HCT116 (cell line): ENCODE results near the gene CNPY1. TPM values are rescaled to one million over a fixed set of nuclear protein-coding genes. Genes with fewer than 3 reads are reported as not detected.

ENCODE experiments used
- ATAC-seq: fragments of 200-7000 bp; cut with Tn5 transposase; 2 replicates; pipeline ENCODE4 v1.9.1; 2020; ENCODE audit warnings: mild to moderate bottlenecking, moderate library complexity
- BruUV-seq: library from RNA; stranded (reverse); fragments of 400-500 nt; replicated peaks from 2 replicates; lab custom pipeline; 2021; lab: Mats Ljungman, UMichigan
- CTCF ChIA-PET: fragments of 300-600 bp; sonication (Branson Sonifier 250); formaldehyde crosslinking; loops from one replicate; lab custom pipeline; 2021; ENCODE audit warnings: antibody characterized with exemption; lab: Charles Lee
- POLR2A ChIA-PET: fragments of 300-600, 350-600 bp; sonication (Branson Sonifier 250); formaldehyde crosslinking; loops from one replicate; lab custom pipeline; 2021; ENCODE audit warnings: antibody characterized with exemption; lab: Charles Lee
- RAD21 ChIA-PET, 2 experiments: fragments of 300-600 bp; sonication (Branson Sonifier 250); formaldehyde crosslinking; loops; one replicate each; lab custom pipeline; 2023; ENCODE audit warnings: low total read pairs in 2 of 2; ENCODE audit not compliant: uncharacterized antibody in 2 of 2, unreplicated experiment in 2 of 2, low non-redundant PET in 1 of 2; lab: Charles Lee
- DNase-seq: peaks from one replicate; pipeline ENCODE4 v3.0.0-alpha.2; 2010; ENCODE audit warnings: low read depth, low spot score
- H2AFZ ChIP-seq: fragments of 200-600 bp; shearing (Covaris generic), sonication (generic); 2 replicates; pipeline ENCODE4 v1.6.1; 2017; ENCODE audit warnings: low read depth, mixed run types, mixed read lengths, antibody characterized with exemption, low read length; ENCODE audit not compliant: poor library complexity, severe bottlenecking
- H3K27ac ChIP-seq: 2 replicates; pipeline ENCODE4 v1.5.1; 2012; ENCODE audit warnings: low read depth, low read length
- H3K27me3 ChIP-seq: fragments of 200-600 bp; sonication (generic); 2 replicates; pipeline ENCODE4 v1.6.1; 2016; ENCODE audit warnings: mixed run types, low read length, mixed read lengths; ENCODE audit not compliant: insufficient read depth
- H3K36me3 ChIP-seq, 2 experiments: fragments of 200-500 bp in 1 of 2; fragments of 200-600 bp in 1 of 2; sonication (Bioruptor generic) in 1 of 2; sonication (generic) in 1 of 2; 2 replicates each; pipeline versions ENCODE4 v1.5.1 to v1.6.1; 2014 to 2016; ENCODE audit warnings: low read length in 2 of 2, inconsistent platforms in 1 of 2, mixed read lengths in 1 of 2, mixed run types in 1 of 2; ENCODE audit not compliant: insufficient read depth in 2 of 2, control insufficient read depth in 1 of 2
- H3K4me1 ChIP-seq, 2 experiments: fragments of 200-600 bp in 1 of 2; sonication (generic) in 1 of 2; 2 replicates each; pipeline versions ENCODE4 v1.5.1 to v1.6.1; 2012 to 2017; ENCODE audit warnings: low read length in 2 of 2, inconsistent platforms in 1 of 2, mild to moderate bottlenecking in 1 of 2, mixed read lengths in 1 of 2, mixed run types in 1 of 2, moderate library complexity in 1 of 2; ENCODE audit not compliant: insufficient read depth in 2 of 2, control insufficient read depth in 1 of 2
- H3K4me2 ChIP-seq: fragments of 200-600 bp; sonication (generic); 2 replicates; pipeline ENCODE4 v1.6.1; 2017; ENCODE audit warnings: mixed run types, low read length, mixed read lengths
- H3K4me3 ChIP-seq, 2 experiments: fragments of 200-600 bp in 1 of 2; sonication (generic) in 1 of 2; replicated peaks in 1 of 2; 2 replicates each; pipeline ENCODE4 v1.5.1; 2011 to 2016; ENCODE audit warnings: low read length in 2 of 2, control low read depth in 1 of 2, low read depth in 1 of 2, mild to moderate bottlenecking in 1 of 2, mixed read lengths in 1 of 2, mixed run types in 1 of 2
- H3K79me2 ChIP-seq: fragments of 200-600 bp; sonication (generic); 2 replicates; pipeline ENCODE4 v1.6.1; 2017; ENCODE audit warnings: mild to moderate bottlenecking, mixed run types, low read length, moderate library complexity, mixed read lengths; ENCODE audit not compliant: insufficient read depth
- H3K9ac ChIP-seq: fragments of 200-600 bp; sonication (generic); 2 replicates; pipeline ENCODE4 v1.6.1; 2016; ENCODE audit warnings: low read length, mixed read lengths
- H3K9me2 ChIP-seq: fragments of 200-600 bp; sonication (generic), shearing (Covaris generic); 2 replicates; pipeline ENCODE4 v1.6.1; 2017; ENCODE audit warnings: mixed run types, mild to moderate bottlenecking, moderate library complexity; ENCODE audit not compliant: insufficient read depth
- H3K9me3 ChIP-seq, 2 experiments: fragments of 200-500 bp in 1 of 2; fragments of 200-600 bp in 1 of 2; sonication (Bioruptor generic) in 1 of 2; sonication (generic) in 1 of 2; 2 replicates each; pipeline ENCODE4 v1.6.1; 2014 to 2017; ENCODE audit warnings: low read length in 2 of 2, mixed read lengths in 2 of 2, inconsistent platforms in 1 of 2, low read depth in 1 of 2, mild to moderate bottlenecking in 1 of 2, mixed run types in 1 of 2, moderate library complexity in 1 of 2; ENCODE audit not compliant: control insufficient read depth in 1 of 2, insufficient read depth in 1 of 2
- H4K20me1 ChIP-seq: fragments of 200-600 bp; sonication (generic), shearing (Covaris generic); 2 replicates; pipeline ENCODE4 v1.6.1; 2017; ENCODE audit warnings: mixed run types, mild to moderate bottlenecking, moderate library complexity; ENCODE audit not compliant: insufficient read depth
- CBX3 ChIP-seq: IDR thresholded peaks from 2 replicates; pipeline ENCODE4 v1.6.1; 2012; ENCODE audit warnings: low read depth
- CEBPB ChIP-seq: IDR thresholded peaks from 2 replicates; pipeline ENCODE4 v1.6.1; 2012; ENCODE audit warnings: low read depth
- FOSL1 ChIP-seq: IDR thresholded peaks from 2 replicates; pipeline ENCODE4 v1.6.1; 2012; ENCODE audit warnings: low read depth
- JUND ChIP-seq: IDR thresholded peaks from 2 replicates; pipeline ENCODE4 v1.6.1; 2012
- POLR2A ChIP-seq: IDR thresholded peaks from 2 replicates; pipeline ENCODE4 v1.7.0; 2011; ENCODE audit warnings: borderline replicate concordance; ENCODE audit not compliant: insufficient read depth, insufficient read length; ENCODE audit errors: extremely low read depth
- POLR2AphosphoS5 ChIP-seq: IDR thresholded peaks from 2 replicates; pipeline ENCODE4 v1.6.1; 2011; ENCODE audit warnings: mild to moderate bottlenecking, low read depth, low read length, moderate library complexity
- RAD21 ChIP-seq: IDR thresholded peaks from 2 replicates; pipeline ENCODE4 v1.6.1; 2012; ENCODE audit warnings: low read depth, mild to moderate bottlenecking
- SRF ChIP-seq: IDR thresholded peaks from 2 replicates; pipeline ENCODE4 v1.6.1; 2012; ENCODE audit warnings: low read depth
- TCF7L2 ChIP-seq: IDR thresholded peaks from 2 replicates; pipeline ENCODE4 v1.7.0; 2011; ENCODE audit warnings: borderline replicate concordance, inconsistent platforms; ENCODE audit not compliant: insufficient read depth, insufficient read length; ENCODE audit errors: extremely low read depth
- YY1 ChIP-seq: IDR thresholded peaks from 2 replicates; pipeline ENCODE4 v1.6.1; 2011; ENCODE audit warnings: low read length, low read depth, moderate library complexity, mild to moderate bottlenecking; ENCODE audit not compliant: insufficient replicate concordance; ENCODE audit errors: extremely low read depth
- intact Hi-C: fragments of 100-400 bp; cut with micrococcal nuclease; formaldehyde crosslinking; loops from 2 replicates; pipeline ENCODE4 v1.10.0; 2022
- total RNA-seq: library from RNA; stranded (reverse); gene quantifications from one replicate; pipeline ENCODE4 v1.2.1, GENCODE V29; 2021; ENCODE audit not compliant: unreplicated experiment
- TF ChIP-seq, protein P1 (sequence below): IDR thresholded peaks from 2 replicates; pipeline ENCODE4 v1.6.1; 2011; ENCODE audit warnings: mild to moderate bottlenecking, low read length, moderate library complexity; ENCODE audit not compliant: insufficient replicate concordance; ENCODE audit errors: extremely low read depth
- TF ChIP-seq, protein P2 (sequence below): IDR thresholded peaks from 2 replicates; pipeline ENCODE4 v1.6.1; 2012
- TF ChIP-seq, protein P3 (sequence below): IDR thresholded peaks from 2 replicates; pipeline ENCODE4 v1.6.1; 2012

The CNPY1 gene
- total RNA-seq, 1 experiment from 2014 or later: not detected

DNA sequence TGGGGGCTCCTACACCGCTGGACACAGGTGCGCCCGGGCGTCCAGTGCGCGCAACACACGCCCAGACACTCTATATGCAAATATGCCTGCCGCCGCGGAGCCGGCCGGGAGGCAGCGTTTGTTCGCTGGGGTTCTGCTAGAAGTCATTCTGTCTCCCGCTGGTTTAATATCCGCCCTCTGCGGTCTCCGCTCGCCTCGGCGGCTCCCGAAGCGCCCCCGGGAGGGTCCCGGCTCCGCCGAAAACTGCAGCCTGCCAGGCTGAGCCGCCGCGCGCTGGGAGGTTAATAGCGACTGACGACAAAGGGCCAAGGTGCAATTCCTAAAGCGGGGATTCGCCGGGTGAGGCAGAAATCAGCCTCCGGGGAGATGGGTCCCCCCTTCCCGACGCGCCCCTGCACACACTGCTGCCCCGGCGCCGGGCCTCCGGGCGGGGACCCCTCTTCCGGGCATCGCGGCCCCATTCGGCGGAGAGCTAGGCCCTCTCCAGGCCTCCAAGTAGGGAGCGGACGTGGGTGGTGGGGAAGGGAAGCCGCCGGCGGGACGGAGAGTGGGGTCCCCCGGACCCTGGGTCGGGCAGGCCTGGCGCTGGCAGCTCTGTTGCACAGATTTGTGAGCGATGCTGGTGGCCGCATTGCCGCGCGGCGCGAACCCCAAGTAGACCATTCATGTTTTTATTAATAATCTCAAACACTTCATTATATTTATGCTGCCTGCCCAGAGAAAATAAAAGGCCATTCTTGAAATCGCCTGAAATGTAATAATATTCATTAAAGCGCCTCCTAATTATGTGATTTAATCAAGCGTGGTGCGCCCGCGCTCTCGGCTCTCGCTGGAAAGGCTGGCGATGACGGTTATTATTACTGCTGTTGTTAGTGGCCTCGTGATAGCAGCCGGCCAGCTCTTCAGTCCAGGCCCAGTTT lies 79.3 kb downstream of the CNPY1 start (continued):
- TF ChIP-seq CEBPB: no peak
- TF ChIP-seq, protein P1, sequence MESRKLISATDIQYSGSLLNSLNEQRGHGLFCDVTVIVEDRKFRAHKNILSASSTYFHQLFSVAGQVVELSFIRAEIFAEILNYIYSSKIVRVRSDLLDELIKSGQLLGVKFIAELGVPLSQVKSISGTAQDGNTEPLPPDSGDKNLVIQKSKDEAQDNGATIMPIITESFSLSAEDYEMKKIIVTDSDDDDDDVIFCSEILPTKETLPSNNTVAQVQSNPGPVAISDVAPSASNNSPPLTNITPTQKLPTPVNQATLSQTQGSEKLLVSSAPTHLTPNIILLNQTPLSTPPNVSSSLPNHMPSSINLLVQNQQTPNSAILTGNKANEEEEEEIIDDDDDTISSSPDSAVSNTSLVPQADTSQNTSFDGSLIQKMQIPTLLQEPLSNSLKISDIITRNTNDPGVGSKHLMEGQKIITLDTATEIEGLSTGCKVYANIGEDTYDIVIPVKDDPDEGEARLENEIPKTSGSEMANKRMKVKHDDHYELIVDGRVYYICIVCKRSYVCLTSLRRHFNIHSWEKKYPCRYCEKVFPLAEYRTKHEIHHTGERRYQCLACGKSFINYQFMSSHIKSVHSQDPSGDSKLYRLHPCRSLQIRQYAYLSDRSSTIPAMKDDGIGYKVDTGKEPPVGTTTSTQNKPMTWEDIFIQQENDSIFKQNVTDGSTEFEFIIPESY: no peak
- no peak for TF ChIP-seq POLR2A
- TF ChIP-seq CBX3: no peak
- TF ChIP-seq, protein P2, sequence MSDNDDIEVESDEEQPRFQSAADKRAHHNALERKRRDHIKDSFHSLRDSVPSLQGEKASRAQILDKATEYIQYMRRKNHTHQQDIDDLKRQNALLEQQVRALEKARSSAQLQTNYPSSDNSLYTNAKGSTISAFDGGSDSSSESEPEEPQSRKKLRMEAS: no peak

DNA sequence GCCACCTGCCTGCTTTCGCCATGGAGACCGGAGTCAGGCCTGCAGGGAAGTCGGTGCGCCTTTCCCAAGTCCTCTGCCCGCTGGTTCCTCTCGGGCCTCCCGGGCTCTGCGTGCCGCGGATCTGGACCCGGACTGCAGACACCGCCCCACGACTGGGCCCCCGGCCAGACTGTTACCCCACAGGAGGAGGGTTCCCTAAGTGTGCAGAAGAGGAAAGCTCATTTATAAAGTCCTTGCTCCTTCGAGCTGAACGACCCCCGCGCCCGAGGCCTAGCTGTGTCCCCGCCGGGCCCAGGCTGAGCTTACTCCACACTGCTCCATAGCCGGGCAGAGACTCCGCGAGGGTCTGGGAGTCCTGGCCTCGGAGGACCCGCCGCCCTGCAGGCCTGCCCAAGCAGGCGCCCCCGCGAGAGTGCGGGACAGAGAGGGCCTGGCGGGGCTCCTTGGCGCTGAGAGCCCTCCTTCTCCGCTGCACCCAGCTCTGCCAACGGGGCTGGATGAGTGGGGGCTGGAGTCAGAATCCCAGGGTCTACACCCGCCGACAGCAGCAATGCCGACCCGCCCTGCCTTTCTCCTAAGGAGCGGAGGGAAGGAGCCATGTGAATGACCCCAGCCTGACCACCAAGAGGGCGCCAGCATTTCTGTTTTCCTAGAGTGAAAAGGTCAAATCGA lies 80.1 kb downstream of the CNPY1 start:
- intact Hi-C loops: no loop called here
- peaks cover 8% of the 10 kb centered on the region; the same call in 1 of the 2 replicates for H3K27me3 ChIP-seq
- no peak overlapping the region for H3K4me2 ChIP-seq
- no peak overlapping the region for H3K4me3 ChIP-seq
- RAD21 ChIA-PET: no interaction called here
- no TSS peak for BruUV-seq
- TF ChIP-seq YY1 (no peak), JUND (no peak), CBX3 (no peak), POLR2AphosphoS5 (no peak), POLR2A (no peak), TCF7L2 (no peak), SRF (no peak), CEBPB (no peak), RAD21 (no peak), FOSL1 (no peak)
- TF ChIP-seq, protein P3, sequence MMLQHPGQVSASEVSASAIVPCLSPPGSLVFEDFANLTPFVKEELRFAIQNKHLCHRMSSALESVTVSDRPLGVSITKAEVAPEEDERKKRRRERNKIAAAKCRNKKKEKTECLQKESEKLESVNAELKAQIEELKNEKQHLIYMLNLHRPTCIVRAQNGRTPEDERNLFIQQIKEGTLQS: no peak
- TF ChIP-seq, protein P1: no peak
- ATAC-seq: no peak
- POLR2A ChIA-PET: interaction anchor here (1.3 kb wide), 1 partner anchor 18 kb away, joined by 3 read pairs; no protein-coding TSS in a partner anchor
- no peaks in the 10 kb centered on the region for H4K20me1 ChIP-seq
- no peaks in the 10 kb centered on the region for H3K9me3 ChIP-seq
- H3K9ac ChIP-seq: no peak overlapping the region
- H3K4me1 ChIP-seq: no peaks in the 10 kb centered on the region
- CTCF ChIA-PET: no interaction called here
- H3K27ac ChIP-seq: no peak overlapping the region
- H3K9me2 ChIP-seq: no peaks in the 10 kb centered on the region
- H3K79me2 ChIP-seq: no peaks in the 10 kb centered on the region
- H3K36me3 ChIP-seq: no peaks in the 10 kb centered on the region
- no peak for DNase-seq
- no peak overlapping the region for H2AFZ ChIP-seq
